HG02938 (cell line): ENCODE measurements around the gene PTMA.
"Not testable (repeated sequence)": the region's sequence is repeated elsewhere in the genome, so short reads cannot be mapped to it uniquely, and the experiment has no call there.

Experiments used
- ATAC-seq: cut with Tn5 transposase; IDR thresholded peaks from one replicate; pipeline ENCODE4 v1.9.1; 2021; ENCODE audit warnings: mild to moderate bottlenecking, moderate library complexity; ENCODE audit not compliant: unreplicated experiment

Gene PTMA

GRCh38 chr2:231714639-231715498 is 6.5 kb downstream of the PTMA start:
- no peak for ATAC-seq

DNA sequence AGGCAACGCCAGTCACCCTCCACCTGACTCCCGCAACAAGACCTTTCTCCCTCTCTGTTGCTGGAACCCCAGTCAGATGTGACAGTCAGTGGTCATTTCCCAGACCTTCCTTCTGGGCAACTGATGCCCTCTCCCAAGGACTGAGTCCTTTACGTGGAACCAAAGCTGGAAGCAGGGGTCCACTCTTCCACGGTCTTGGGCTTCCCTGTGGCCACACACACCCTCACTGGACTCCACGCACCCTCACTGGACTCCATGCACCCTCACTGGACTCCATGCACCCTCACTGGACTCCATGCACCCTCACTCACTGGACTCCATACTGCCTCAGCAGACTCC is 7.1 kb downstream of the PTMA start:
- no peak for ATAC-seq

- no peak for ATAC-seq
Measured at GRCh38 chr2:231715988-231716616, 7.8 kb downstream of the PTMA start.

GRCh38 chr2:231716666-231717280 is 8.4 kb downstream of the PTMA start:
- no peak for ATAC-seq

GRCh38 chr2:231717281-231718171 is 9.2 kb downstream of the PTMA start:
- ATAC-seq: peak; percentile 36

DNA sequence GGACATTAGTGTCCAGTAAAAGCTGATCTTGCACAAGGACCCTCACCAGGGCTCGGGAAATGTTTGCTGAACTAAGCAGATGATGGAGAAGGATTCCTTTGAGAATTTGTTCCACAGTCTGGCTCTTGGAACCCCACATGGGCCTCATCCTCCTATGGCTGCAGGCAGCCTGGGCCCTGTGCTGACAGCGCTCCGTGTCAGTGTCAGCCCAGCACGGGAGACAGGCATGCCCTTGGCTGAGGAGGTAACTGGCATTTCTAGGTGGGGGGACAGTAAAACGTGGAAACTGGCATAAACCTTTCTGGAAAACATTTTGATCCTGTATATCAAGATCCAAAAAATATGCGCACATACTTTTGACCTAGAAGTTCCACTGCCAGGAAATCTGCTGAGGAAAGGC is 10.5 kb downstream of the PTMA start:
- ATAC-seq: no peak

- ATAC-seq: no peak
Measured at GRCh38 chr2:231720292-231720986, 12.1 kb downstream of the PTMA start.

DNA sequence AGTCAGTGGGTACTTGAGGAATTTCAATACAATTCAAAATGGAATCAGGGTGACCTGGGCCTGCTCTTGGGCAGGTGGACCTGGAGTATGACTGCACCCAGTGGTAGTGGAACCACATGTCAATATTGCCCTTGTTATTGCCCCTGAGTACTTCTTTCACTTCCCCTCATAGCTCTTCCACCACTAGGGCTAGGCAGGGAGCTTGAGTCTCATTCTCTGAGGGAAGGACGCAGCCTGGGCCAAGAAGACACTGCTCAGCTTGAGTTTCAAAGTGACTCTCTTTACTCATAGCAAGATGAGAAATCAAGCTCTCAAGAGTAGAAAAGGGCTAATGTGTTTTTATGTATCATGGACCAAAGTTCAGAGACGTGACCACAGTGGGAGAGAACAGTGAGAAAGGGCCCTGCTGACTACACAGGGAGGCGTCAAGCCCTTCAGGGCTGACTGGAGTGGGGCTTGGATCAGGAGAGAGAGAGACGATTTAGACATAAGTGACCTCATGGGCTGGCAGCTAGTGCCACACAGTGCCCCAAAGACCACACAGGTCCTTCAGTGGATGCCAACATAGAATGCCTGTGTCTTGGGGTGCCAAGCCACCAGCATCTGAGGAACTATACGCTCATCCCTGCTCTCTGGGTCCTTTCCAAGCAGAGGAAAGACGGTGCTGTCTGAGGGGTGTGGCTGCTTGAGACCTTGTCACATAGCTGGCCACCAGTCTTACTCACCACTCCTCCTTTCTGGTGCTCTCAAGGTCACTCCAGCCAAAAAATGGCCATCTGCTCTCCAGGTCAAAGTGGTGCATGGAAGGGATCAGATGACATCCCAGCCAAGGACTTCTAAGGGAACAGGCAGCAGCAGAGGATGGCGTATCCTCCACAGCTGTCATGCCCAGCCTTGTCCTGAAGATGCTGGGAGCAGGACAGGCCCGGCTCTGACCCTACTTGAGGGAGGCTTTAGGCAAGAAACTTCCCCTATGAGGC is 13.0 kb downstream of the PTMA start:
- peak; percentile 74 for ATAC-seq

DNA sequence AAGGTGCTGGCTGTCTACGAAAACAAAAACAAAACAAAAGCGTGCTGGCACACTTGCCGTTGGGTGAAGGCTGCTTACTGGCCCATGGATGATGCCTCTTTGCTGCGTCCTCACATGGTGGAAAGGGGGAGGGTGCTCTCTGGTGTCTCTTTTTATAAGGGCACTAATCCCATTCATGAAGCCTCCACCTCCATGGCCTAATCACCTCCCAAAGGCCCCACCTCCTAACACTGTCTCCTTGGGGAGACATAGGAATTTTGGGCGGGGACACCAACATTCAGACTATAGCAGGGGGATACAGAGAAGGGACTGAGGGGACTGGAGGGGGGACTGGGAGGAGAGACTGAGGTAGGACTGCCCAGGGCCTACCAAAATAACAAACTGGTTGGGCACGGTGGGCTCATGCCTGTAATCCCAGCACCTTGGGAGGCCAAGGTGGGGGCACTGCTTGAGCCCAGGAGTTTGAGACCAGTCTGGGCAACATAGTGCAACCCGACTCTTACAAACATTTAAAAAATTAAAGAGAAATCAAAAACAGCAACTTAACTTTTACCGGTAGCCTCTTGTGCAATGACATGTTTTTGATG is 14.5 kb downstream of the PTMA start:
- ATAC-seq: no peak

- ATAC-seq: no peak
Measured at GRCh38 chr2:231725476-231725875, 17.2 kb downstream of the PTMA start.

DNA sequence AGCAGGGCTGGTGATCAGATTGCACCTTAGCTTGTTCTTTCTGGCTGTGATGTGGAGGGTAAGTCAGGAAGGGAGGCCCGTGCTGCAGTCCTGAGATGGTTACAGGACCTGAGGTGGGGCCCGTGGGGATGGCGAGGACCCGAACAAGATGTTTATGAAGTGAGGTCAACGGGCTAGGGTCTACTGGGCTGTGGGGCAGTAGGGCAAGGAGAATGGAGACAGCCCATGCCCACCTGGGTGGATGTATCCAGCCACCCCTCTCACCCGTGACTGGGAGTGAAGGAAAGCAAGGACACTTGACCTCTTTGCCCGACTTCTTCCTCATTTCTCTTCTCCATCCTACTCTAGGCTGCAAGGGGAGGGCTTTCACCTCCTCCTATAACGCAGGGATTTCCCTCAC is 18.0 kb downstream of the PTMA start:
- no peak for ATAC-seq

DNA sequence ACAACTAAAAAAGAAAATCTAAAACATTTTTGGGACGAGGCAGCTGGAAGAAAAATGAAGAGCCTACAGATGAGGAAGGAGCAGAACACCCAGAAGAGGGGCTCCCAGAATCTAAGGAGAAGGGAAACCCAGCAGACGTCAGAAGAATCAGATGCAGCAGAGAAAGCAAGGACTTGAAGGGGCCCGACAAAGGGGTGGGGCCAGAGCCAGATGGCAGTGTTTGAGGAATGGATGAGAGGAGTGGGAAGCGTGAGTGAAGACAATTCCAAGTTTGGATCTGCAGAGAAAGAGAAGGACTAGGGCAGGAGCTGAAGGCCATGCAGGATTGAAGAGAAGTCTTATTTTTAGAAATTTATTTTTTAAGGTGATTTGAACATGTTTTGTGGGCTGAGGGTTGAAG is 19.3 kb downstream of the PTMA start:
- no peak for ATAC-seq

- no peak for ATAC-seq
Measured at GRCh38 chr2:231732604-231733003, 24.3 kb downstream of the PTMA start.

DNA sequence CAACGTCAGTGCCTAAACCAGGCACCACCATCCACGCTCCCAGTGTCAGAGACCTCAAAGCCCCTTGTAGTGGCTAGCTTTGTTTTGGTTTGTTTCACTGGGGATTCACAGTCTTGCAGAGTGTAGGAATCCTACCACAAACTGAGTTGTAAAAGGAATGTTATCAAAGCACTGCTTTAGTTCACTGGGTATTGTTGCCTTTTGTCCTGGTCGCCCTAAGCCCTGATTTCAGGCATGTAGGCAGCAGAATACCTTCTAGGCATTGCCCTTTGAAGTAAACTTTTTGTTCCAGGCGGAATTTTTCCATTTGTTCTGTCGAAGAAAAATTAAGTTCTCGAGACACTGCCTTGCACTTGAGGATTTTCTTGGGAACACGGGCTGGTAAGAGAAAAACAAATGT is 29.4 kb downstream of the PTMA start:
- no peak for ATAC-seq

GRCh38 chr2:231743376-231744116 is 35.2 kb downstream of the PTMA start:
- ATAC-seq: no peak

DNA sequence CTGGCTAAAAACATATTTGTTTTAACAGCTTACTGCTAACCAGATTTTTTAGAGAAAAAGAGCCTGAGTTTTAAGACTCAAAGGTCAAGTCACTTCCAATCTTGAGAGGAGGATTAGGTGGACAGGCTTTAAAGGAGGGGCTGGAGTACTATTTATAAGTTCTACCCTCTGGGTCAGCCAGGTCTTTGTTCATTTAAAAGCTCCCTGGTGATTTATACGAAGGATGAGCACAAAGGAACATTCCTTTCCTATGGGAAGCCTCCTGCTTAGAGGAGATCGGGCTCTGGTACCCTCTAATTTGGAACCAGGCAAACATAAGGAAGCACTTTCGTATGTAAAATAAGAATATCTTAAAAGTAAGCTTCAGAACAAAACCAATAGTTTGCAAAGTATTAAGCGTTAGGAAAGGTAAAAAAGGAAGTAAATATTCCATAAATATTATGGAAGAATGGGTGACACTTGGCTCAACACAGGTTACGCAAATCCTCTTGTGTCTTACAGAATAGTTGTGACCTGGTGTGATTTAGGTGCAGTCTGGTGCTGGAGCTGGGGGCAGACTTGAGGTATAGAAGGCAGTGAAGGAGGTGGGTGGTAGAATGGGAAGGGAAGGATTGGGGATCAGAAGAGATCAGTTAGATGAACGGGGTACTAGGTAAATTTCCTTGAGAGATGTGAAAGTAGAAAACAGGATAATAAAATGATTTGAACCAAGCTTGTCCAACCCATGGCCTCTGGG is 37.1 kb downstream of the PTMA start:
- ATAC-seq: no peak

- ATAC-seq: not testable (repeated sequence)
Measured at GRCh38 chr2:231748153-231748896, 40.0 kb downstream of the PTMA start.
